Measurements from ENCODE around the gene CSTPP1.
"Not testable (repeated sequence)": the region's sequence is repeated elsewhere in the genome, so short reads cannot be mapped to it uniquely, and the experiment has no call there.

CSTPP1 gene

DNA sequence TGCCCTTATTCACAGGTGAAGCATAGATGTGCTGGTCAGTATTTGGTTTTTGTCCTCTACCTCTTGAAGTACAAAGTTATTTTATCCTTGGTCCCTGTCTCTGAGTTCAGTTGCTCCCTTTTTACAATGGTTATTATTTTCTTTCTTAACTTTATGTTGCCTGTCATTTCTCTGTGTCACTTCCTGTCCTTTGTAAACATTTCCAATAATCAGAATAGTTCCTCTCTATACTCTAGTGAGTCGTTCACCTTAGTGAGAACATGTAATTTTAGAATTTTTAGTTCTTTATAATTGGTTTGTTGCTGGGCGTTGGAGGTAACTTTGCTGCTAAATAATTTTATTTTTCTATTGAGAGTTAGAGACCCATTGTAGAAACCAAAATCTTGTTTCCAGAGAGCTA is 16.0 kb downstream of the CSTPP1 start:
- DNase-seq (ENCODE audit: low read depth in 3 of 3, low spot score in 1 of 3) = no peak

DNA sequence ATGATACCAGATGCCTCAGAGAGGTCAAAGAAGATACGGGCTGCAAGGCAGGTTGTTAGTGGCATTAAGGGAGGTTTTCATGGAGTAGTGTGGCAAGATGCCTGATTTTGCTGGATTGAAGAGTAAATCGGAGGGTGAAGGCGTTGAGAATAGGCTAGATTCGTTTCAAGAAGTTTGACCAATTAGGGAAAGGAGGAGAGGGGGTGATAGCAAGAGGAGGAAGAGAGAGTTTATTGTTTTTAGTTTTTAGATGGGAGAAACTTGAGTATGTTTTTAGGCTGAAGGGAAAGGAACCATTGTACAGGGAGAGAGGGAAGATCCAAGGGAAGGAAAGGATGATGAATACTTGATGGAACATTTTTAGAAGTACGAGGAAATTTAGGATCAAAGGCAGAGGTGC is 16.5 kb downstream of the CSTPP1 start:
- DNase-seq (ENCODE audit: low read depth in 3 of 3, low spot score in 1 of 3) = no peak

GRCh38 chr11:46958777-46959176 is 22.2 kb downstream of the CSTPP1 start:
- no peak for DNase-seq (ENCODE audit: low read depth in 3 of 3, low spot score in 1 of 3)

DNA sequence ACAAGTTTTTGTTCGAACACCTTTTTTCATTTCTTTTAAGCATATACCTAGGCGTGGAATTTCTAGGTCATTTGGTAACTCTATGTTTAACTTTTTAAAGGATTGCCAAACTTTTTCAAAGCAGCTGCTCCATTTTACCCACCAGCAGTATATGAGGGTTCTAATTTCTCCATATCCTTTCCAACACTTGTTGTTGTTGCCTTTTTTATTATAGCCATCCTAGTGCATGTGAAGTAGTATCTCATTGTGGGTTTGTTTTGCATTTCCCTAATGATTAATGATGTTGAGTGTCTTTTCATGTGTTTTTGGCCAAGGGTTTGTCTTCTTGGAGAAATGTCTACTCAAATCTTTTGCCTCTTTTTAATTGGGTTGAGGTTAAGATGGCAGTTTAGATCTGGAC is 24.5 kb downstream of the CSTPP1 start:
- no peak for DNase-seq (ENCODE audit: low read depth in 3 of 3, low spot score in 1 of 3)

DNA sequence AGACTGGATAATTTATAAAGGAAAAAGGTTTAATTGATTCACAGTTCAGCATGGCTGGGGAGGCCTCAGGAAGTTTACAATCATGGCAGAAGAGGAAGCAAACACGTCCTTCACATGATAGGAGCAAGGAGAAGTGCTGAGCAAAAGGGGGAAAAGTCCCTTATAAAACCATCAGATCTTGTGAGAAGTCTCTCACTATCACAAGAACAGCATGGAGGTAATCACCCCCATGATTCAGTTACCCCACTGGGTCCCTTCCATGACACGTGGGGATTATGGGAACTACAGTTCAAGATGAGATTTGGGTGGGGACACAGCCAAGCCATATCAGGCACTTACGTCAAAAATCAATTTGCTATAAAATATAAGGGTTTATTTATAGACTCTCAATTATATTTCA is 25.3 kb downstream of the CSTPP1 start:
- DNase-seq (ENCODE audit: low read depth in 3 of 3, low spot score in 1 of 3) = not testable (repeated sequence)

- no peak for DNase-seq (ENCODE audit: low read depth in 3 of 3, low spot score in 1 of 3)
Measured at GRCh38 chr11:46963844-46964243, 27.3 kb downstream of the CSTPP1 start.

DNA sequence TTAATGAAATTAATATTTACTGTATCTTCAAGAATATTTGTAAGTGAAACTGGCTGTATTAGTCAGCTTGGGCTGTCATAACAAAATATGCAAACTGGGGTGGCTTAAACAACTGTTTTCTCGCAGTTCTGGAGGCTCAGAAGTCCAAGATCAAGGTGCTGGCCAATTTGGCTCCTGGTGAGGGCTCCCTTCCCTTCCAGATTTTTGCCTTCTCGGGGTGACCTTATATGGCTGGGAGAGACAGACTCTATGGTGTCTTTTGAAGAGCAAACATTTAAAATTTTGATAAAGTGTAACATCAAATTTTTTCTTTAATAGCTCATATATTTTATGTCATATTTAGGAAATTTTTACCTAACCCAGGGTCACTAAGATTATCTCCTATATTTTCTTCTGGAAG is 30.2 kb downstream of the CSTPP1 start:
- DNase-seq (ENCODE audit: low read depth in 3 of 3, low spot score in 1 of 3) = no peak

DNA sequence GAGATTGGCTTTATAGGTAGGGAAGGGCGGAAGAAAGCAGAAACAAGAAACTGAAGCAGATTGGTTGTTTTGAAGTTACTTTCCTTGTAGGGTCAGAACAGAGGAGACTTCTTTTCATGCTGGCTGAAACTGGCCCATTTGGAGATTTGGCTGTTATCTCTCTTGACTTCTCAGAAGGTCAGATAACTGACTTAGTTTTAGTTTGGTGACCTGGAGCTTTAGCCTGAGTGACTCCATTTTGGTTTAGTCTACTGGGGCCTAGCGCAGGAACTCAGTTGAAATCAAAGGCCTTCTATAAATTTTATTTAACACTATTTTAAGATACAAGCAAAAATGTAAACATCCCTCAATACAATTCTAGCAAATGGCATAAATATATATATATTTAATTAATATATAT is 31.4 kb downstream of the CSTPP1 start:
- no peak for DNase-seq (ENCODE audit: low read depth in 3 of 3, low spot score in 1 of 3)

DNA sequence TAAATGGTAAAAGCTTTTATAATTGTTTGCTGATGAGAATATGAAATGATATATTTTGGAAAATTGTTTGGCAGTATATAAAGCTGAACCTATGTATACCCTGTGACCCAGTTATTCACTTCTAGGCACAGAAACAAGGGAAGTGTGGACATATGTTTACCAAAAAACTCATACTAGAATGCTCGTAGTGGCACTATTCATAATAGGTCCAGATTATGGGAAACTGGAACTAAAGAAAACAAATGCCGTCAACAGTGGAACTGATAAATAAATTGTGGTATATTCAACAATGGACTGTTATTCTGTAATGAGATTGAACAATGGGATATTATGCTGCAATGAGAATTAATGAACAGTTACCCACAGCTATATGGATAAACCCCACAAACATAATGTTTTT is 32.8 kb downstream of the CSTPP1 start:
- DNase-seq (ENCODE audit: low read depth in 3 of 3, low spot score in 1 of 3) = no peak

DNA sequence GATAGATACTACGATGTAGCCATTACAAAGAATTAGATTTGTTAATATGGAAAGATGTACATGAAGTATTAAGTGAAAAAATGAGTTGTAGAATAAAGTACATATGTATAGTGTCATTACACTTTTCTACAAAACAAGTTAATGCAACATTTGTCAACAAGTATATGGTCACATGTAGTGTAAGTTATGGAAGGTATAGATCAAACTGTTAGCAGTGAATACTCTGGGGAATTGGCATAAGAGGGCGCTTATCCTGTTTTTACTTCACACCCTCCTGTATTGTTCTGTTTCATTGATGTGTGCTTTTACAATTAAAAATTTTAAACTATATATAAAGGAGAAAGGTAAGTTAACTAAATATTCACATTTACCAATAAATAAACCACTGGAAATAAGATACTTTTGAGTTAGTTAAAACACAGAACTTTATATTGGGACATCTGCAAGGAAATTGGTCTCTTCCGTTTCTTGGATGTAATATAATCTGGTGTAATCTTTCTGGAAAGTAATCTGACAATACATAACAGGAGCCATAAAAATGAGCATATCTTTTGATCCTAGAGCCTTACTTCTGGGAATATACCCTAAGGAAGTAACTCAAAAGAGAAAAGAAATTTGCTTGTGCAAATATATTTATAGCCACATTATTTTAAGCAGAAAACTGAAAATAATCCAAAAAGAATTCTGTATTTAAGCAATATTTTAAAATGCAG is 34.5 kb downstream of the CSTPP1 start:
- no peak for DNase-seq (ENCODE audit: low read depth in 3 of 3, low spot score in 1 of 3)

- DNase-seq (ENCODE audit: low read depth in 3 of 3, low spot score in 1 of 3) = no peak
Measured at GRCh38 chr11:46972343-46972742, 35.8 kb downstream of the CSTPP1 start.

DNA sequence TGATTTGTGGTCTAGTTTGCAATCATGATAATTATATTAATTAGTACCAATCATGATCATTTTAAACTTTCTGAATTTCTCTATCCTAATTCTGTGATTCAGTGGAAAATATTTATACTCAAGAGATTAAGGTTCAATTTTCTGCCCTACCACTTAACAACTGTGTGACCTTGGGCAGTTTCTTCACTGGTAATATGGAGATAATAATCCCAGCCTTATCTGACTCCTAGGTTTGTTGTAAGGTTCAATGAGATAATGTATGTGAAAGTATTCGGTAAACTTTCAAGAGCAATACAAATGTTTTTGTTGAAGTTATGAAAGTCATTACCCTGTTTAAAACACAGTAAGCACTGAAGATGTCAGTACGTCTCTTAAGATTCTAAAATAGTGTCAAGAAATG is 36.3 kb downstream of the CSTPP1 start:
- DNase-seq (ENCODE audit: low read depth in 3 of 3, low spot score in 1 of 3) = no peak

GRCh38 chr11:46976182-46976854 is 39.8 kb downstream of the CSTPP1 start:
- no peak for DNase-seq (ENCODE audit: low read depth in 3 of 3, low spot score in 1 of 3)

- no peak for DNase-seq (ENCODE audit: low read depth in 3 of 3, low spot score in 1 of 3)
Measured at GRCh38 chr11:46977038-46977813, 40.7 kb downstream of the CSTPP1 start.

DNA sequence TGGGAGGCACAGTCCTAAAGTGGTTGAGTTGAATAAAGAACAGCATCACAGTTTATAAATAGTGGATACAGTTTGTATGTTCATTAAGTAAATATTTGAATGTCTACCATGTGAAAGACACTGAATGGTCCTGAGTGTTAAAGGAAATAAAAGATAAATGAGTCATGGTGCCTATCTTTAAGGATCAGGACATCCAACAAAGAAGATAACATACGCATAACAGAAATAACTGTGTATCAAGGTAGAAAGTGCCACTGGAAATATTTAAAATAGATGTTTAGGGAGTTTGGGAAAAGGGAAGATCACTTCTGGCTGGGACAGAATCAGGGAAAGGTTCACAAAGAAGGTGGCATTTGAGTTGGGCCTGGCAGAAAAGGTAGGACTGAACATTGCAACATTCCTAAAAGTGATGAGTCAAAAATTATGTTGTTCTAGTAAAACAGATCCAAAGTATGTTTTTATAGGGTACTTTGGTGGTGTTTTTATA is 41.5 kb downstream of the CSTPP1 start:
- DNase-seq (ENCODE audit: low read depth in 3 of 3, low spot score in 1 of 3) = no peak

GRCh38 chr11:46979358-46979757 is 42.8 kb downstream of the CSTPP1 start:
- no peak for DNase-seq (ENCODE audit: low read depth in 3 of 3, low spot score in 1 of 3)

DNA sequence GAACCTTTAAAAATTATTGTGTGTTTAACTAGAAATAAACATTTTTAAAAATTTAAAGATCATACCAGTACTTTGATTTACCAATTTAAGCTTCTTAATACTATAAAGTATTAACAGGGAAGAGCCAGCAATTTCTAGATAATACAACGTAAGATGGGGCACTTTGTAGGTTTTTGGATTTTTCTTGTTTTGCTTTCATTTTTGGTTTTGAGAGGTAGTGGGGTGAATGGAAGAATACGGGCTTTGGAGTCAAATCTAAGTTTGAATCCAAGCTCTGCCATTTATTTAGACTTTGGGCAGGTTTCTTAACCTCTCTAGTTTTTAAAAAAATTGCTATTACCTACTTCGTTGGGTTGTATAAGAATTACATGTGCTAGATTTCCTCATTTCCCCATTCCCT is 44.9 kb downstream of the CSTPP1 start:
- no peak for DNase-seq (ENCODE audit: low read depth in 3 of 3, low spot score in 1 of 3)

DNA sequence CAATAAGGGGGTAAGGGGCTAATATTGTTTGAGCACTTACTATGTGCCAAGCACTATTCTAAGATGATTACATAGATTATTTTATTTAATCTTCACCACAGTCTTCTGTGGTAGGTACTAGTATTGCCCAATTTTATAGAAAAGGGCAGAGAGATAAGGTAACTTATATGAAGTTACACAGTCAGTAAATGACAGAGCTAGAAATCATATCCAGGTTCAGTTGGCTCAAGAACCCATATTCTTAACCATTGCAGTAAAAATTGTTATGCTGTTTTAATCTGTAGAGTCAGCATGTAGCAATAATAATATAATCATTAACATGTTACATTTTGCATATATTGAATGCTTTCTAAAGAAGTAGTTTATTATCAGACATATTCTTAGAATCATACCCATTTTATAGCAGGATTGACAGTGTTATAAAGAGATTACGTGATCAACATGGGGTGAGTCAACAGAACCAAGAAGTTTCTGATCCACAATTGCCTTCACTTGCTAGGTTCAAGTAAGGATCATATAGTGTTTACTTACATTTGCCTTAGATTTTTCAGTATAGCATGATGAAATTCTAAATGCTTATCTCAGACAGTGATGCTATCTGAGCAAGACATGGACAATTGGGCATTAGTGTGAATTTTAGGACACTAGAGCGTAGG is 46.4 kb downstream of the CSTPP1 start:
- no peak for DNase-seq (ENCODE audit: low read depth in 3 of 3, low spot score in 1 of 3)

GRCh38 chr11:46983598-46983997 is 47.0 kb downstream of the CSTPP1 start:
- DNase-seq (ENCODE audit: low read depth in 3 of 3, low spot score in 1 of 3) = no peak

DNA sequence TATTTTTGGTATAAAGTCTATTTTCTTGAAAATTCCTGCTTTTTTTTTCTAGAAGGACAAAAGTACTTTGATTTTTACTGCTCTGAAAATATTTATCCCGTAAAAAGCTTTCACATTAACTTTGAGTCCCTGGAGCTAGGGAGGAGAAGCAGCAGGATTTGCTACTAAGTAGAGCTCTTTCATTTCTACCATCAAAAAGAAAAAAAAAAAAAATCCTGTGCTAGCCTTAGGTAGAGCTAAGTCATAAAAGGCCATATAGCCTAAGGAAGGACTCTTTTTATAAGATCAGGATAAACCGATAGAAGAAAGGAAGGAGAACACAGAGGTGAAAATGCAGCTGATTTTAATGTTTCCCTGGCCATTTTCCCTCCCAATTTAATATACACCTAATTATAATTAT is 48.0 kb downstream of the CSTPP1 start:
- DNase-seq (ENCODE audit: low read depth in 3 of 3, low spot score in 1 of 3) = no peak

DNA sequence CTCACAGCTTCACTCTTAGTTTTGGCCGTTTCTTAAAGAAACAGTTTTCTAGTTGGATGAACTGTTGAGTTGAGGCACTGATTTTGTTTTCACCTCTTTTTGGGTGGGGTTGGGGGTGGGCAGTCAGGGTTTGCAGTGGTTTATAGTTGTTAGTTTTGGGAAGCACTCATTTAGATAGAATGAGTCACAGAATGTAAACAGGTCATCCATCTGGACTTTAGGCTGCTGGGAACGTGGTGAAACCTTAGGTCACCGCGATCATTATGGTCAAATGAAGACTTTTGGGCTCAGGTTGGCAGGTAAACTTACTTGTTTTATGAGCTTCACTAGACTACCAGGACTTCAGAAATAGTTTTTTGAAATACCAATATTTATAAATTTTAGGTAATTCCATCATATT is 48.4 kb downstream of the CSTPP1 start:
- DNase-seq (ENCODE audit: low read depth in 3 of 3, low spot score in 1 of 3) = no peak

DNA sequence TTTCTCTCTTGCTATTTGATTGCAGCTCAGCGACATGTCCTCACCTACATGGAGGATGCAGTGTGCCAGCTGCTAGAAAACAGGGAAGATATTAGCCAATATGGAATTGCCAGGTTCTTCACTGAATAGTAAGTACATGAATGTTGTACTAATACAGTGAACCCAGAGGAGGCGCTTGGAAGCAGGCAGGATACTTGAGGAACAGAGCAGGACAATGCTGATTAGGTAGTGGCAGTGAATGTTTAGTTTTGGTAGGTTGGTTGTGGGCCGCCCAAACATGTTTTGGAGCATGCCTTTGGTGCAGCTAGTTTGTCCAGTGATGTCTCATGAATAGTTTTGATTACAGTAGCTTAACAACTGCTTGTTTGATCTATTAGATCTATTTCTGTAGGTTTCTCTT is 50.6 kb downstream of the CSTPP1 start:
- DNase-seq (ENCODE audit: low read depth in 3 of 3, low spot score in 1 of 3) = no peak
